Body of pancreas (tissue), 4 donors: ENCODE results near the gene DYNC2LI1.

ENCODE experiments used
- CTCF ChIP-seq, 7 experiments: fragments of 450-650 bp in 4 of 7; fragments of 200-600 bp in 3 of 7; sonication (generic) in 3 of 7; IDR thresholded peaks; one replicate each; pipeline ENCODE4 v1.5.1; 2016 to 2019; ENCODE audit warnings: antibody characterized with exemption in 7 of 7
- POLR2A ChIP-seq, 3 donors: fragments of 450-650 bp; IDR thresholded peaks; one replicate each; pipeline ENCODE4 v1.6.1; 2016; ENCODE audit warnings: antibody characterized with exemption in 3 of 3, mild to moderate bottlenecking in 2 of 3

- TF ChIP-seq CTCF (IDR thresholded peaks at IDR 0.05) = no peak
- no peak for TF ChIP-seq POLR2A (IDR thresholded peaks at IDR 0.05)
Observed at GRCh38 chr2:43855292-43855691, 81.5 kb downstream of the DYNC2LI1 start.
